IMR-90 (cell line): ENCODE results near the gene ARF3. TPM values are rescaled to one million over a fixed set of nuclear protein-coding genes. Genes with fewer than 3 reads are reported as not detected.

Source experiments
- ATAC-seq: fragments of 200-7000 bp; cut with Tn5 transposase; 2 replicates; pipeline ENCODE4 v1.9.1; 2020; ENCODE audit warnings: low read depth, mild to moderate bottlenecking, moderate library complexity
- BruUV-seq: library from RNA; stranded (reverse); fragments of 400-500 nt; replicated peaks from 2 replicates; lab custom pipeline; 2021; lab: Mats Ljungman, UMichigan
- CTCF ChIA-PET: fragments of 300-600 bp; formaldehyde crosslinking; extraction: SDS; loops from one replicate; lab custom pipeline; 2021; ENCODE audit warnings: antibody characterized with exemption; lab: Yijun Ruan, JAX
- POLR2A ChIA-PET: fragments of 300-600 bp; sonication (Branson Sonifier 250); formaldehyde crosslinking; loops from one replicate; lab custom pipeline; 2022; ENCODE audit warnings: antibody characterized with exemption; ENCODE audit not compliant: unreplicated experiment; lab: Charles Lee
- DNase-seq: peaks from one replicate; pipeline ENCODE4 v3.0.0; 2013
- H2AFZ ChIP-seq: replicated peaks from 2 replicates; pipeline ENCODE3; 2013; ENCODE audit warnings: low read length, mild to moderate bottlenecking; ENCODE audit not compliant: poor library complexity
- H2AK5ac ChIP-seq: 2 replicates; pipeline ENCODE4 v1.6.1; 2013; ENCODE audit warnings: low read depth, low read length, inconsistent platforms
- H2AK9ac ChIP-seq: replicated peaks from 2 replicates; pipeline ENCODE3; 2013; ENCODE audit warnings: mild to moderate bottlenecking, low read depth, low read length, moderate library complexity; ENCODE audit not compliant: poor library complexity
- H2BK120ac ChIP-seq: 2 replicates; pipeline ENCODE4 v1.6.1; 2013; ENCODE audit warnings: low read depth, low read length, inconsistent platforms
- H2BK15ac ChIP-seq: 3 replicates; pipeline ENCODE4 v1.6.1; 2013; ENCODE audit warnings: low read depth, low read length, inconsistent platforms
- H2BK20ac ChIP-seq: 2 replicates; pipeline ENCODE4 v1.6.1; 2013; ENCODE audit warnings: low read depth, mild to moderate bottlenecking, inconsistent platforms, low read length, moderate library complexity
- H2BK5ac ChIP-seq: 2 replicates; pipeline ENCODE4 v1.6.1; 2013; ENCODE audit warnings: mild to moderate bottlenecking, low read depth, low read length, inconsistent platforms; ENCODE audit not compliant: poor library complexity, severe bottlenecking
- H3K14ac ChIP-seq: replicated peaks from 2 replicates; pipeline ENCODE4 v1.6.1; 2013; ENCODE audit warnings: low read depth, low read length, inconsistent platforms
- H3K18ac ChIP-seq: 2 replicates; pipeline ENCODE4 v1.6.1; 2013; ENCODE audit warnings: low read depth, low read length, control low read depth
- H3K23ac ChIP-seq: 2 replicates; pipeline ENCODE4 v1.6.1; 2013; ENCODE audit warnings: low read depth, low read length, inconsistent platforms
- H3K27ac ChIP-seq: 2 replicates; pipeline ENCODE4 v1.5.1; 2013; ENCODE audit warnings: mild to moderate bottlenecking, control low read depth, low read length; ENCODE audit not compliant: insufficient read depth
- H3K27me3 ChIP-seq: 2 replicates; pipeline ENCODE4 v1.6.1; 2013; ENCODE audit warnings: low read length; ENCODE audit not compliant: control insufficient read depth, insufficient read depth
- H3K36me3 ChIP-seq: 2 replicates; pipeline ENCODE4 v1.6.1; 2013; ENCODE audit warnings: low read length, mixed read lengths; ENCODE audit not compliant: control insufficient read depth, insufficient read depth
- H3K4ac ChIP-seq: 2 replicates; pipeline ENCODE4 v1.6.1; 2013; ENCODE audit warnings: low read depth, low read length, inconsistent platforms
- H3K4me1 ChIP-seq: 2 replicates; pipeline ENCODE4 v1.6.1; 2013; ENCODE audit warnings: low read length, mixed read lengths; ENCODE audit not compliant: control insufficient read depth, insufficient read depth
- H3K4me2 ChIP-seq: 2 replicates; pipeline ENCODE4 v1.6.1; 2013; ENCODE audit warnings: low read depth, mild to moderate bottlenecking, control low read depth, low read length, moderate library complexity
- H3K4me3 ChIP-seq: 2 replicates; pipeline ENCODE4 v1.5.1; 2013; ENCODE audit warnings: low read depth, mild to moderate bottlenecking, control low read depth, low read length, moderate library complexity; ENCODE audit not compliant: insufficient read depth
- H3K56ac ChIP-seq: 2 replicates; pipeline ENCODE4 v1.6.1; 2013; ENCODE audit warnings: low read length, inconsistent platforms; ENCODE audit not compliant: insufficient read depth; ENCODE audit errors: extremely low read depth
- H3K79me1 ChIP-seq, 2 experiments: 2 replicates each; pipeline ENCODE4 v1.6.1; 2013; ENCODE audit warnings: low read length in 2 of 2, inconsistent platforms in 1 of 2, low read depth in 1 of 2
- H3K9ac ChIP-seq: 2 replicates; pipeline ENCODE4 v1.6.1; 2013; ENCODE audit warnings: low read depth, low read length, control low read depth
- H3K9me1 ChIP-seq: 2 replicates; pipeline ENCODE4 v1.6.1; 2013; ENCODE audit warnings: low read length, inconsistent platforms; ENCODE audit not compliant: insufficient read depth
- H3K9me3 ChIP-seq: 2 replicates; pipeline ENCODE4 v1.6.1; 2013; ENCODE audit warnings: low read length; ENCODE audit not compliant: control insufficient read depth, insufficient read depth
- H4K20me1 ChIP-seq: 2 replicates; pipeline ENCODE4 v1.6.1; 2013; ENCODE audit warnings: low read length, inconsistent platforms; ENCODE audit not compliant: insufficient read depth
- H4K5ac ChIP-seq: 2 replicates; pipeline ENCODE4 v1.6.1; 2013; ENCODE audit warnings: mild to moderate bottlenecking, low read depth, low read length, control low read depth
- H4K8ac ChIP-seq, 2 experiments: 2 replicates each; pipeline ENCODE4 v1.6.1; 2013; ENCODE audit warnings: low read depth in 2 of 2, low read length in 2 of 2, control low read depth in 1 of 2, inconsistent platforms in 1 of 2
- H4K91ac ChIP-seq: 2 replicates; pipeline ENCODE4 v1.6.1; 2013; ENCODE audit warnings: low read depth, low read length, inconsistent platforms; ENCODE audit not compliant: insufficient read depth
- BHLHE40 ChIP-seq: fragments of 150-350 bp; IDR thresholded peaks from 2 replicates; pipeline ENCODE4 v1.6.1; 2016; ENCODE audit warnings: mild to moderate bottlenecking, low read depth, low read length
- CHD1 ChIP-seq: IDR thresholded peaks from 2 replicates; pipeline ENCODE4 v1.6.1; 2012; ENCODE audit warnings: low read depth, low read length, improper control_type of control experiment
- ELK1 ChIP-seq: fragments of 150-350 bp; IDR thresholded peaks from 2 replicates; pipeline ENCODE4 v1.6.1; 2016; ENCODE audit warnings: low read depth, mild to moderate bottlenecking, low read length, moderate library complexity, borderline replicate concordance
- FOS ChIP-seq: fragments of 150-350 bp; IDR thresholded peaks from 2 replicates; pipeline ENCODE4 v1.6.1; 2016; ENCODE audit warnings: low read depth, low read length
- MAFK ChIP-seq: IDR thresholded peaks from 2 replicates; pipeline ENCODE4 v1.6.1; 2012; ENCODE audit warnings: low read depth, low read length, improper control_type of control experiment
- MAZ ChIP-seq: IDR thresholded peaks from 2 replicates; pipeline ENCODE4 v1.6.1; 2012; ENCODE audit warnings: low read depth, mild to moderate bottlenecking, low read length, improper control_type of control experiment, moderate library complexity, borderline replicate concordance
- MXI1 ChIP-seq: IDR thresholded peaks from 2 replicates; pipeline ENCODE4 v1.6.1; 2012; ENCODE audit warnings: low read depth, mild to moderate bottlenecking, low read length, moderate library complexity, borderline replicate concordance
- NFE2L2 ChIP-seq: fragments of 150-350 bp; IDR thresholded peaks from 2 replicates; pipeline ENCODE4 v1.6.1; 2016; ENCODE audit warnings: low read depth, mild to moderate bottlenecking, low read length
- POLR2A ChIP-seq: IDR thresholded peaks from 2 replicates; pipeline ENCODE4 v1.6.1; 2012; ENCODE audit warnings: mild to moderate bottlenecking, low read depth, low read length
- RAD21 ChIP-seq: IDR thresholded peaks from 2 replicates; pipeline ENCODE4 v1.6.1; 2012; ENCODE audit warnings: low read length, improper control_type of control experiment
- RCOR1 ChIP-seq: IDR thresholded peaks from 2 replicates; pipeline ENCODE4 v1.6.1; 2012; ENCODE audit warnings: mild to moderate bottlenecking, low read length, improper control_type of control experiment; ENCODE audit not compliant: insufficient replicate concordance
- RFX5 ChIP-seq: IDR thresholded peaks from 2 replicates; pipeline ENCODE4 v1.8.0; 2012; ENCODE audit warnings: low read depth, mild to moderate bottlenecking, low read length, moderate library complexity
- SMC3 ChIP-seq: fragments of 150-350 bp; IDR thresholded peaks from 2 replicates; pipeline ENCODE4 v1.6.1; 2016; ENCODE audit warnings: low read depth, mild to moderate bottlenecking, antibody characterized with exemption, low read length, moderate library complexity
- USF2 ChIP-seq: fragments of 150-350 bp; IDR thresholded peaks from 2 replicates; pipeline ENCODE4 v1.6.1; 2017; ENCODE audit warnings: mild to moderate bottlenecking, antibody characterized with exemption, low read length, low read depth
- WGBS, 2 experiments: methylation state at CpG; one replicate each; pipeline versions ENCODE4 v1.1.5 to v1.1.7; 2013; ENCODE audit warnings: missing lambda C conversion rate in 2 of 2; ENCODE audit not compliant: insufficient read length in 1 of 2; ENCODE audit errors: extremely low coverage in 2 of 2; 5-methylcytosine and 5-hydroxymethylcytosine counted together
- dilution Hi-C: fragments of 300-500 bp; cut with HindIII; formaldehyde crosslinking; loops from one replicate; pipeline ENCODE4 v1.14.3; 2018; ENCODE audit warnings: low sequenced_read_pairs; ENCODE audit not compliant: unreplicated experiment
- in situ Hi-C: fragments of 300-500 bp; cut with MboI; formaldehyde crosslinking; loops from 3 replicates; pipeline ENCODE4 v1.14.3; 2019; ENCODE audit warnings: low sequenced_read_pairs, inconsistent platforms, mixed read lengths
- intact Hi-C: fragments of 100-400 bp; cut with micrococcal nuclease; formaldehyde crosslinking; loops from 2 replicates; pipeline ENCODE4 v1.10.0; 2022
- polyA plus RNA-seq, 3 experiments: library from polyadenylated mRNA; depleted of rRNA; stranded (reverse); fragments of >200 nt; gene quantifications; 2 replicates each; pipeline ENCODE4 v1.2.3, GENCODE V29; 2012; ENCODE audit warnings: low replicate concordance in 1 of 3
- total RNA-seq: library from RNA; depleted of rRNA; stranded (reverse); fragments of >200 nt; gene quantifications from 2 replicates; pipeline ENCODE4 v1.2.3, GENCODE V29; 2012

The ARF3 gene
- total and polyA plus RNA-seq, 2 of the 4 experiments (the other 2 are of a cell fraction) = 97.7 to 198 TPM

- Histone ChIP-seq H3K4me1 (peaks cover 14% of the 10 kb centered on the region), H2BK120ac (no peak overlapping the region), H3K27ac (no peak overlapping the region), H3K4me2 (peak overlapping the region; percentile 80), H2AK5ac (no peak overlapping the region), H3K56ac (no peak overlapping the region), H3K23ac (peak overlapping the region; percentile 23; the same call in 1 of the 2 replicates), H2BK15ac (no peak overlapping the region), H3K18ac (no peak overlapping the region), H2AFZ (peak overlapping the region; percentile 89), H2BK20ac (no peak overlapping the region), H3K79me1 (no peaks in the 10 kb centered on the region), H4K8ac (no peak overlapping the region), H3K4me3 (no peak overlapping the region), H2AK9ac (peak overlapping the region; percentile 75), H4K20me1 (no peaks in the 10 kb centered on the region; the same call in 1 of the 2 replicates), H3K4ac (no peak overlapping the region), H3K27me3 (peaks cover 74% of the 10 kb centered on the region), H4K5ac (no peak overlapping the region), H3K14ac (no peak overlapping the region; the same call in 1 of the 2 replicates), H3K9me3 (no peaks in the 10 kb centered on the region), H3K36me3 (no peaks in the 10 kb centered on the region), H3K9ac (no peak overlapping the region), H4K91ac (no peak overlapping the region), H3K9me1 (0 out of 2 replicates have a peak, but pooled peaks cover 4% of the 10 kb centered on the region), H2BK5ac (no peak overlapping the region)
- BruUV-seq = no TSS peak
- POLR2A ChIA-PET = no interaction called here
- intact Hi-C loops (no loop called here), in situ Hi-C loops (no loop called here), dilution Hi-C loops (no loop called here)
- 40% methylated on average over 2 of the region's 10 CpGs; no CpG with 5 or more reads in 1 of the 2 experiments for WGBS, 2 experiments
- no peak for ATAC-seq
- DNase-seq = no peak
- CTCF ChIA-PET = no interaction called here
- TF ChIP-seq RCOR1 (no peak), RFX5 (no peak), MAZ (no peak), MAFK (no peak), POLR2A (no peak), FOS (no peak), NFE2L2 (no peak), MXI1 (no peak), BHLHE40 (no peak), SMC3 (no peak), USF2 (no peak), RAD21 (no peak), CHD1 (no peak), ELK1 (no peak)
These were observed 13.5 kb upstream of the ARF3 start for GRCh38 chr12:48970702-48971334.
